ENCODE results near the gene CDH11. TPM values are rescaled to one million over a fixed set of nuclear protein-coding genes. Genes with fewer than 3 reads are reported as not detected.

The CDH11 gene
- total RNA-seq, 1 experiment from 2014 or later, result 5.4 TPM

- H3K9me3 Mint-ChIP-seq, result peaks cover 3 to 17% of the 10 kb centered on the region in 2 experiments; a peak in 4 of 5 replicates
- TF ChIP-seq CTCF (conservative IDR thresholded peaks at IDR 0.05), result no peak
- Histone ChIP-seq H2BK5ac (ENCODE audit: insufficient read length, low read length) (no peak overlapping the region), H3K79me1 (ENCODE audit: insufficient read depth, low read depth, low read length, poor library complexity, severe bottlenecking) (no peaks in the 10 kb centered on the region), H3K4me1 (ENCODE audit: insufficient read depth, low read length) (peaks cover 3% of the 10 kb centered on the region; the same call in 1 of the 2 replicates), H2BK12ac (ENCODE audit: insufficient read length, low read depth, low read length) (no peak overlapping the region), H3K23ac (ENCODE audit: insufficient read length, low read depth, low read length) (no peak overlapping the region), H3K9ac (ENCODE audit: extremely low read depth, insufficient read length, low read length) (no peak overlapping the region), H3K79me2 (ENCODE audit: insufficient read depth, low read length) (no peaks in the 10 kb centered on the region), H4K5ac (ENCODE audit: insufficient read length, low read depth, low read length) (no peak overlapping the region), H2AK5ac (ENCODE audit: insufficient read length, low read length) (no peak overlapping the region), H4K20me1 (ENCODE audit: control insufficient read depth, insufficient read depth, insufficient read length) (no peaks in the 10 kb centered on the region), H3K27me3 (ENCODE audit: insufficient read depth, low read length) (no peaks in the 10 kb centered on the region), H3T11ph (ENCODE audit: low read length) (no peak overlapping the region), H3K27ac (ENCODE audit: insufficient read length, low read depth, low read length) (no peak overlapping the region), H3K4ac (ENCODE audit: low read depth, low read length) (no peak overlapping the region), H3K4me2 (ENCODE audit: insufficient read depth, insufficient read length, low read length) (no peak overlapping the region), H2BK120ac (ENCODE audit: low read depth, low read length, poor library complexity, severe bottlenecking) (no peak overlapping the region), H3K14ac (ENCODE audit: insufficient read depth, low read length) (no peak overlapping the region), H2BK15ac (ENCODE audit: low read depth, low read length) (no peak overlapping the region), H3K23me2 (ENCODE audit: insufficient read length, low read depth, low read length, poor library complexity, severe bottlenecking) (no peaks in the 10 kb centered on the region), H3K9me3 (ENCODE audit: control insufficient read depth, low read depth, low read length) (no peaks in the 10 kb centered on the region), H2BK20ac (ENCODE audit: low read depth, low read length, poor library complexity, severe bottlenecking) (no peak overlapping the region), H3K56ac (ENCODE audit: insufficient read length, low read depth, low read length) (no peak overlapping the region), H2AFZ (ENCODE audit: low read length) (no peak overlapping the region), H3K18ac (ENCODE audit: insufficient read length, low read depth, low read length) (no peak overlapping the region), H4K8ac (replicated peaks; ENCODE audit: insufficient read length, low read depth, low read length) (no peak overlapping the region), H4K91ac (ENCODE audit: insufficient read length, low read depth, low read length) (no peak overlapping the region)
- no CpG with 5 or more reads among the region's 2 CpGs for WGBS (ENCODE audit: extremely low coverage, insufficient read length, low lambda C conversion rate)
- no peak for DNase-seq
- no peaks in the 10 kb centered on the region for H3K27me3 Mint-ChIP-seq (ENCODE audit: low read depth)
- no peak overlapping the region for H3K4me3 Mint-ChIP-seq
- no peak overlapping the region for H3K27ac Mint-ChIP-seq
- H3K4me1 Mint-ChIP-seq, result peaks cover 6 to 7% of the 10 kb centered on the region in 2 experiments
- H3K36me3 Mint-ChIP-seq (ENCODE audit: insufficient read depth in 1 of 3, low read depth in 3 of 3), result peaks cover 0 to 13% (median 8%) of the 10 kb centered on the region in 3 experiments; a peak in 5 of 7 replicates
Measured at GRCh38 chr16:65021852-65022595, 99.8 kb downstream of the CDH11 start.
